ENCODE measurements around the gene BNC2. TPM values are rescaled to one million over a fixed set of nuclear protein-coding genes. Genes with fewer than 3 reads are reported as not detected.
A peak's percentile ranks its signal among the peaks of the same experiment; 100 is the strongest.

The BNC2 gene
- total and polyA plus RNA-seq, 4 donors: 3.1 to 51.2 (median 16.9) TPM

GRCh38 chr9:16417161-16417560, 453.3 kb downstream of the BNC2 start:
- H3K4me1 ChIP-seq (ENCODE audit: control insufficient read depth, insufficient read depth, low read length): no peaks in the 10 kb centered on the region
- peak overlapping the region; percentile 65 for H3K27ac ChIP-seq (ENCODE audit: low read depth, low read length)
- 11% methylated on average over 1 of the region's 3 CpGs for WGBS (ENCODE audit: insufficient coverage)
- H3K4me3 ChIP-seq (ENCODE audit: low read depth, low read length): no peak overlapping the region
- H3K36me3 ChIP-seq (ENCODE audit: control insufficient read depth, insufficient read depth, low read length): no peaks in the 10 kb centered on the region
- H3K27me3 ChIP-seq (ENCODE audit: control insufficient read depth, insufficient read depth, low read length): peaks cover 44% of the 10 kb centered on the region
- DNase-seq (ENCODE audit: low read depth in 4 of 6, low spot score in 6 of 6): peak; percentile 27 to 84 (median 51)
- H3K9me3 ChIP-seq (ENCODE audit: control insufficient read depth, insufficient read depth, low read length): no peaks in the 10 kb centered on the region

- Histone ChIP-seq H3K27me3 (ENCODE audit: control insufficient read depth, insufficient read depth, low read length) (peaks cover 43% of the 10 kb centered on the region), H3K4me1 (ENCODE audit: control insufficient read depth, insufficient read depth, low read length) (no peaks in the 10 kb centered on the region), H3K4me3 (ENCODE audit: low read depth, low read length) (no peak overlapping the region), H3K36me3 (ENCODE audit: control insufficient read depth, insufficient read depth, low read length) (no peaks in the 10 kb centered on the region), H3K9me3 (ENCODE audit: control insufficient read depth, insufficient read depth, low read length) (no peaks in the 10 kb centered on the region), H3K27ac (ENCODE audit: low read depth, low read length) (no peak overlapping the region)
- 60% methylated on average over 1 of the region's 3 CpGs for WGBS (ENCODE audit: insufficient coverage)
- DNase-seq (ENCODE audit: low read depth in 4 of 6, low spot score in 6 of 6): no peak
Observed at GRCh38 chr9:16414451-16414850, 456.0 kb downstream of the BNC2 start.

GRCh38 chr9:16413509-16414016, 456.9 kb downstream of the BNC2 start:
- no peak for DNase-seq (ENCODE audit: low read depth in 4 of 6, low spot score in 6 of 6)
- H3K4me3 ChIP-seq (ENCODE audit: low read depth, low read length): no peak overlapping the region
- H3K36me3 ChIP-seq (ENCODE audit: control insufficient read depth, insufficient read depth, low read length): no peaks in the 10 kb centered on the region
- H3K9me3 ChIP-seq (ENCODE audit: control insufficient read depth, insufficient read depth, low read length): no peaks in the 10 kb centered on the region
- WGBS (ENCODE audit: insufficient coverage): 84% methylated on average over 4 of the region's 9 CpGs
- peaks cover 38% of the 10 kb centered on the region for H3K27me3 ChIP-seq (ENCODE audit: control insufficient read depth, insufficient read depth, low read length)
- no peaks in the 10 kb centered on the region for H3K4me1 ChIP-seq (ENCODE audit: control insufficient read depth, insufficient read depth, low read length)
- no peak overlapping the region for H3K27ac ChIP-seq (ENCODE audit: low read depth, low read length)

GRCh38 chr9:16412740-16413139, 457.7 kb downstream of the BNC2 start:
- Histone ChIP-seq H3K4me3 (ENCODE audit: low read depth, low read length) (no peak overlapping the region), H3K36me3 (ENCODE audit: control insufficient read depth, insufficient read depth, low read length) (no peaks in the 10 kb centered on the region), H3K27me3 (ENCODE audit: control insufficient read depth, insufficient read depth, low read length) (peaks cover 40% of the 10 kb centered on the region), H3K9me3 (ENCODE audit: control insufficient read depth, insufficient read depth, low read length) (no peaks in the 10 kb centered on the region), H3K27ac (ENCODE audit: low read depth, low read length) (no peak overlapping the region), H3K4me1 (ENCODE audit: control insufficient read depth, insufficient read depth, low read length) (no peaks in the 10 kb centered on the region)
- peak in 1 of 6 donors; percentile 54 for DNase-seq (ENCODE audit: low read depth in 4 of 6, low spot score in 6 of 6)
- WGBS (ENCODE audit: insufficient coverage): 40% methylated on average over 1 of the region's 4 CpGs

DNA sequence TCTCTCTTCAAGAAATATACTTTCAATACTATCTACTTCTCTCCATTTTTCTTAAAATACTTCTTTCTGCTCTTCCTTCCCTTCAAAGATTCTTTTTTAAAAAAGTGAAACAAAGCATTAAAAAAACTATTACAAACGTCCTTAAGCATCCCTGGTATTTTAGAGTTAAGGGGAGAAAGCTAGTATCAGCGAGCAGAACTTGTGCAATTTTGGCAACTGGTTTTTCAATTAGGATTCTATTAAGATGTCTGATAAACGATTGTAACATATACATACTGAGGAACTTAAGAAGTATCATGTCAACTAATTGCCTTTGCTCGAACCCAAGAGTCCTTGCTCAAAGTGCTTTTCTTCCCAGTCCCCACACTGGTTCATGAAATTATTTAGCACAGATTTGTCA, 459.2 kb downstream of the BNC2 start:
- Histone ChIP-seq H3K4me3 (ENCODE audit: low read depth, low read length) (no peak overlapping the region), H3K4me1 (ENCODE audit: control insufficient read depth, insufficient read depth, low read length) (no peaks in the 10 kb centered on the region), H3K36me3 (ENCODE audit: control insufficient read depth, insufficient read depth, low read length) (no peaks in the 10 kb centered on the region), H3K9me3 (ENCODE audit: control insufficient read depth, insufficient read depth, low read length) (no peaks in the 10 kb centered on the region), H3K27me3 (ENCODE audit: control insufficient read depth, insufficient read depth, low read length) (peaks cover 43% of the 10 kb centered on the region), H3K27ac (ENCODE audit: low read depth, low read length) (no peak overlapping the region)
- WGBS (ENCODE audit: insufficient coverage): 100% methylated on average over 1 of the region's 4 CpGs
- no peak for DNase-seq (ENCODE audit: low read depth in 4 of 6, low spot score in 6 of 6)

- H3K27me3 ChIP-seq (ENCODE audit: control insufficient read depth, insufficient read depth, low read length): peaks cover 37% of the 10 kb centered on the region
- no peak overlapping the region for H3K27ac ChIP-seq (ENCODE audit: low read depth, low read length)
- H3K4me1 ChIP-seq (ENCODE audit: control insufficient read depth, insufficient read depth, low read length): no peaks in the 10 kb centered on the region
- H3K4me3 ChIP-seq (ENCODE audit: low read depth, low read length): no peak overlapping the region
- no peaks in the 10 kb centered on the region for H3K36me3 ChIP-seq (ENCODE audit: control insufficient read depth, insufficient read depth, low read length)
- WGBS (ENCODE audit: insufficient coverage): 84% methylated on average over 2 of the region's 7 CpGs
- DNase-seq (ENCODE audit: low read depth in 4 of 6, low spot score in 6 of 6): no peak
- no peaks in the 10 kb centered on the region for H3K9me3 ChIP-seq (ENCODE audit: control insufficient read depth, insufficient read depth, low read length)
Observed at GRCh38 chr9:16410601-16411280, 459.7 kb downstream of the BNC2 start.

- peaks cover 25% of the 10 kb centered on the region for H3K27me3 ChIP-seq (ENCODE audit: control insufficient read depth, insufficient read depth, low read length)
- no peaks in the 10 kb centered on the region for H3K4me1 ChIP-seq (ENCODE audit: control insufficient read depth, insufficient read depth, low read length)
- no peaks in the 10 kb centered on the region for H3K36me3 ChIP-seq (ENCODE audit: control insufficient read depth, insufficient read depth, low read length)
- 100% methylated on average over 1 of the region's 2 CpGs for WGBS (ENCODE audit: insufficient coverage)
- H3K9me3 ChIP-seq (ENCODE audit: control insufficient read depth, insufficient read depth, low read length): no peaks in the 10 kb centered on the region
- H3K27ac ChIP-seq (ENCODE audit: low read depth, low read length): no peak overlapping the region
- H3K4me3 ChIP-seq (ENCODE audit: low read depth, low read length): no peak overlapping the region
- DNase-seq (ENCODE audit: low read depth in 4 of 6, low spot score in 6 of 6): no peak
Observed at GRCh38 chr9:16407617-16408016, 462.9 kb downstream of the BNC2 start.

DNA sequence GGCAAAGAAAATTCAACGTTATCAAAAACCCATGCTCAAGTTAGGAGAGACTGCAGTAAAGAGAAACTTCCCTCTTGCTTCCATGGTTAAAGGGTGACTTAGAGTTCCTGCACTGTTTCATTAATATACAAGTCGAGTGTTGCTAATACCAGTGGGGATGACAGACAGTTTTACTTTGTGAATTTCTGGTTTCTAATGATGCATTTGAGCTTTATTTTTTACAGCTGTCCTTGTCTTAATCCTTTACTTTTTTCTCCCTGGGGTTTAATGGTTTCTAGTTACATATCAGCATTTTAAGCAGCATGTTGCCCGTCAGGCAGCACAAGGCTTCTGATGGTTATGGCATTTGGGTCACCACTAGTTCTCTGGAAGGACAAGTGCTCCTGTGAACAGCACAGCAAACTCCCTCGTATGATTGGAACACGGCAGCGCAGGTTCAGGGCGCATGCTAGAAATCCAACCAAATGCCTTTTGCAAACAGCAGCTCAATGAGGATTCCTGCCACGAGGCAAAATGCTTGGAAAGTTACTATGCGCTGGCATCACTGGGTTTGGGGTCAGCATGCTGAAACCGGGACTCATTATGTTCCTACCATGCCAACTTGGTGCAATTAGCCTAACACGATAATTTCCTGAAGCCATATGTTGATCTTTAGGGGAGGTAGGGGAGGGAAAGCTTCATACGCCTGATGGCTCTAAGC, 463.8 kb downstream of the BNC2 start:
- Histone ChIP-seq H3K9me3 (ENCODE audit: control insufficient read depth, insufficient read depth, low read length) (no peaks in the 10 kb centered on the region), H3K27me3 (ENCODE audit: control insufficient read depth, insufficient read depth, low read length) (peaks cover 20% of the 10 kb centered on the region), H3K4me1 (ENCODE audit: control insufficient read depth, insufficient read depth, low read length) (no peaks in the 10 kb centered on the region), H3K36me3 (ENCODE audit: control insufficient read depth, insufficient read depth, low read length) (no peaks in the 10 kb centered on the region), H3K4me3 (ENCODE audit: low read depth, low read length) (no peak overlapping the region), H3K27ac (ENCODE audit: low read depth, low read length) (no peak overlapping the region)
- WGBS (ENCODE audit: insufficient coverage): 82% methylated on average over 10 of the region's 12 CpGs
- peak in 1 of 6 donors; percentile 78 for DNase-seq (ENCODE audit: low read depth in 4 of 6, low spot score in 6 of 6)

DNA sequence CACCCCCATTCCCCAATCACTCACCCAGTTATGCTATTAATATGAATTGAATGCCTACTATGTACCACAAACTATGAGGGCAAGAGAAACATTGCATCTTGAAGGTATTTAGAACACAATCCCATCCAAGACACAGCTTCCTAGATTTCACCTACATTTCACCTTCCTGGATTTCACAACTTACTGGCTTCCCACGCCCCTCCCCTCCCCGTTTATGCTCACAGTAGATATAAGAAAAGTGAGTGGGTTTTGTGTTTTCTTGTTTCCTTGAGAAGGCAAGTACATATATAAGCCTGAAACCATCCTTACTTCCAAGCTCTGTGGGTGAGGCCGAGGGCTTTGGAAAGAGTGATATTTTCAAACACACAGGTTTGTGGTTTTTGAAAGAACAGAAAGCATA, 465.0 kb downstream of the BNC2 start:
- peaks cover 22% of the 10 kb centered on the region for H3K27me3 ChIP-seq (ENCODE audit: control insufficient read depth, insufficient read depth, low read length)
- WGBS (ENCODE audit: insufficient coverage): no CpG with 5 or more reads among the region's 3 CpGs

DNA sequence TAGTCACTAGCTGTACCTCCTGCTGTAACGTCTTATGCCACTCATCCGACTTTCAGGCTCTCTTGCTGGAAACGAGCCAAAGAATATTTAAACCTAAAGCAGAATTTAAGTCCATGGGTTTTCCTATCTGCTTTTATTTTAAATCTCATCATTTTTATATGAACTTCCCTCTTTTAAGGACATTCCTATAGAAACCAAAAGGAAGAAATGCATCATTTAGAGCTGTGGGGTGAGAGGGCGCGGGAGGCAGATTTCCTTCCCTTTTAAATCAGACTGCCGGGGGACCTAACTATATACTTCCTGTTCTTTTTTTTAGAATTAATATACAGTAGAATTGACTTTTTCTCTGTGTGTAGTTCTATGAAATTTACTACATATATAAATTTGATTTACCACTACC, 468.8 kb downstream of the BNC2 start:
- no peaks in the 10 kb centered on the region for H3K4me1 ChIP-seq (ENCODE audit: control insufficient read depth, insufficient read depth, low read length)
- H3K36me3 ChIP-seq (ENCODE audit: control insufficient read depth, insufficient read depth, low read length): no peaks in the 10 kb centered on the region
- no peak overlapping the region for H3K27ac ChIP-seq (ENCODE audit: low read depth, low read length)
- no peak for DNase-seq (ENCODE audit: low read depth in 4 of 6, low spot score in 6 of 6)
- H3K9me3 ChIP-seq (ENCODE audit: control insufficient read depth, insufficient read depth, low read length): no peaks in the 10 kb centered on the region
- H3K4me3 ChIP-seq (ENCODE audit: low read depth, low read length): no peak overlapping the region
- H3K27me3 ChIP-seq (ENCODE audit: control insufficient read depth, insufficient read depth, low read length): peaks cover 6% of the 10 kb centered on the region
- 81% methylated on average over 3 of the region's 6 CpGs for WGBS (ENCODE audit: insufficient coverage)

More for the DNA sequence above, 465.0 kb downstream of the BNC2 start:
- Histone ChIP-seq H3K36me3 (ENCODE audit: control insufficient read depth, insufficient read depth, low read length) (no peaks in the 10 kb centered on the region), H3K27ac (ENCODE audit: low read depth, low read length) (no peak overlapping the region), H3K4me3 (ENCODE audit: low read depth, low read length) (no peak overlapping the region), H3K9me3 (ENCODE audit: control insufficient read depth, insufficient read depth, low read length) (no peaks in the 10 kb centered on the region), H3K4me1 (ENCODE audit: control insufficient read depth, insufficient read depth, low read length) (no peaks in the 10 kb centered on the region)
- no peak for DNase-seq (ENCODE audit: low read depth in 4 of 6, low spot score in 6 of 6)

All from spinal cord (tissue), 10 donors.